Activated CD8-positive, alpha-beta memory T cell treated with anti-CD3 and anti-CD28 coated beads for 24 hours (primary cell): ENCODE data around the gene SOD3.

Experiments
- DNase-seq: peaks from one replicate; pipeline ENCODE4 v3.0.0-alpha.2; 2020

The SOD3 gene

GRCh38 chr4:24846716-24847115 is 51.3 kb downstream of the SOD3 start:
- no peak for DNase-seq

DNA sequence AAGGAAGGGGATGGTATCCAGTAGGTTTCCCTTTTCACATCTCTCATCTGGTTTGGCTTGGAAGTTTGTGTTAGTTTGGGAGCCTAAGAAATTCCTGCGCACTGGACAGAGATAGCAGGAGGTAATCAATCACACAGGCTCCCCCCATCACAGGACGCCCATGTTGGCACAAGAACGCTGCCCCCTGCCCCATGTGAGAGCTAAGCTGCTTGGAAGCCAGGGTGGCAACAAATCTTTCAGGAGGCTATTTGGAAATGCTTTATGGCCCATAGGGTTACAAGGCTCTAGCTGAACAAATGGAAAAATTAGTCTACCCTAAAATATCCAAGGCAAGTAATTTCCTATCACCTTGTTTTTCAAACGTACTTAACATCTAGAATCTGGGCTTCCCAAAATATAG is 54.0 kb downstream of the SOD3 start:
- no peak for DNase-seq

DNA sequence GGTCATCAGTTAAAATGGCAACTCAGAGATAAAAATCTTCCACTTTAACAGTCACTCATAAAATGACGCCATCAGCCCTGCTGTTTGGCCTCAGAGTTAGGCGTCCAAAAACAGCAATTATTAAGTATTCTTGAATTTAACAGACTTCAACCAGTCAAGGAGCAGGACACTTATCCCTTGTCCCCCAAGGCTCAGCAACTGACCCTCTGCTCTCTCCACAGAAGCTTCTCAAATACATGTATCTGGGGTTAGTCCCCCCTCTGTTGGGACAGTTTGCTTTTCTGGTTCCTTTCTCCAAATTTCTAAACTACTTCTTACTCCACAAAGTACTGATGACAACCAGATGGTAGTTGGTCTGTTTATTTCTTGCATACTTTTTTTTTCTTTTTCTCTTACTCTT is 54.4 kb downstream of the SOD3 start:
- DNase-seq, result no peak
